GM20431 (cell line): ENCODE measurements around the gene EGR4.

Experiments used
- in situ Hi-C: fragments of 300-500 bp; cut with MseI, MboI; formaldehyde crosslinking; loops from one replicate; pipeline ENCODE4 v1.15.0; 2020; ENCODE audit warnings: low sequenced_read_pairs; ENCODE audit not compliant: unreplicated experiment

EGR4 gene

DNA sequence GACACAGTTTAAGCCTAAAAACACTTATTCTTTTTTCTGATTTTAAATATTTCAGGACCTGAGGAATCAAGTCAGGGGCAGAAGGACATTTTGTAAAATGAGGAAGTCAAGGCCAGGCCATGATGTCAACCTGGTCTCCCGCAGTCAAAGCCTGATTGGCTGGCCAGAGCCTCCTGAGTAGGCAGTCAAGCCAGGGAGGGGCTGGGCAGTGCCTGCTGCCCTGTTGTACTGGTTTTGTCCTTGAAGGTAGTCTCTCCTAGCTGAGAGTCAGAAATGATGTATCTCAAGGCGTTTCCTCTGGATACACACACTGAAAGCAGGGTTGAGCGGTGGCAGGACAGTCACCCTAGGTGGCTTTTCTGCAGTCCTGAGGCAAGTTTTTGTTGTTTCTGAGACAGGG, 39.4 kb downstream of the EGR4 start:
- in situ Hi-C loops, result no loop called here

GRCh38 chr2:73253400-73253799, 39.9 kb downstream of the EGR4 start:
- in situ Hi-C loops, result no loop called here

DNA sequence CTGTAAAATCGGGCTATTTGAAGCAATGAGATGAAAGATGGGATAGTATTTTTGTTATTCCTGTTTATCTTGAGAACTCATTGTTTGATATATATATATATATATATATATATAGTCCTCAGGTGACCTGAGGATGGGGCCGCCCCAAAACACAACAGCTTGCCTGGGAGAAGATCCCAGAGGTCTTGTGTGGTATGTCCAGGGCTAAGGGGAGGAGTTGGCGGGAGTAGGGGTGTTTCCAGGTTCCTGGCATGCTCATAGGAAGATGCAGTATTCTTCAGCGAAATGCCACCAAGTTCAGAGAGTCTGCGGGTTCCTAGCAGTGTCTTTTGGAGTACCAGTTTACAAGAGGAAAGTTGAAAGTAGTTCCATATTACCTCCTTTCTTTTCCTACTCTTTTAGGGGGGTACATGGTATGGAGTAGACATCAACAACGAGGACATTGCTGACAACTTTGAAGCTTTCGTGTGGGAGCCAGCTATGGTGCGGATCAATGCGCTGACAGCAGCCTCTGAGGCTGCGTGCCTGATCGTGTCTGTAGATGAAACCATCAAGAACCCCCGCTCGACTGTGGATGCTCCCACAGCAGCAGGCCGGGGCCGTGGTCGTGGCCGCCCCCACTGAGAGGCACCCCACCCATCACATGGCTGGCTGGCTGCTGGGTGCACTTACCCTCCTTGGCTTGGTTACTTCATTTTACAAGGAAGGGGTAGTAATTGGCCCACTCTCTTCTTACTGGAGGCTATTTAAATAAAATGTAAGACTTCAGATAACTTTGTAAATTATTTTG, 40.9 kb downstream of the EGR4 start:
- in situ Hi-C loops, result no loop called here

DNA sequence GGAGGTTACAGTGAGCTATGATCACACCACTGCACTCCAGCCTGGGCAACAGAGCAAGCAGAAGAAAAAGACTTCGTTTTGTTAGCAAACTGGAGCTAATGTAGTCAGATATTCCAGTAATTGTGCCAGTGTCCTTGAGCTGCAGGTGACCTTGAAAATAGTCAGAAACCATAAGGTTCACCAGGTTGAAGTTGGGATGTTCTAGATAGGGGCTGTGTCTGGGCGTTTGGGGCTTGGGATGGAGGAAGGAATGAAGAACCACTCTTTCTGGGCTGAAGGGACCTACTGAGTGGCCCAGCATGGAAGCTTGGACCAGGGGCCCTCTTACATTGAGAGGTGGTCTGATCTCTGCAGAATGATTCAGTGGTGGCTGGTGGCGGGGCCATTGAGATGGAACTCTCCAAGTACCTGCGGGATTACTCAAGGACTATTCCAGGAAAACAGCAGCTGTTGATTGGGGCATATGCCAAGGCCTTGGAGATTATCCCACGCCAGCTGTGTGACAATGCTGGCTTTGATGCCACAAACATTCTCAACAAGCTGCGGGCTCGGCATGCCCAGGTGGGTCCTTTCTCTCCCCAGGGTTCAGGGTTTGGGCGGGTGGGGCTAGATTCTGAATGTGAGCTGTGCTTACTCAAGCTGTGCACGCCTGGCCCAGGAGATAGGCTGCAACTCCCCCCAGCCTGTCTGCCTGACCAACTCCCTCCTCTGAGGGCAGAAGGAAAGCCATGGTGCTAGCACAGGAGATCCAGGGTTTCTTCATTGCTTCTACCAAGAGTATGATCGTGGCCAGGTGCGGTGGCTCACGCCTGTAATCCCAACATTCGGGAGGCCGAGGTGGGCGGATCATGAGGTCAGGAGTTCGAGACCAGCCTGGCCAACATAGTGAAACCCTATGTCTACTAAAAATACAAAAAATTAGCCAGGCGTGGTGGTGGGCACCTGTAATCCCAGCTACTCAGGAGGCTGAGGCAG, 42.2 kb downstream of the EGR4 start:
- in situ Hi-C loops, result no loop called here

GRCh38 chr2:73249636-73250035, 43.7 kb downstream of the EGR4 start:
- in situ Hi-C loops, result no loop called here

- in situ Hi-C loops, result no loop called here
These were observed 46.5 kb downstream of the EGR4 start for GRCh38 chr2:73246850-73247249.

- in situ Hi-C loops, result no loop called here
These were observed 48.8 kb downstream of the EGR4 start for GRCh38 chr2:73244580-73244979.

DNA sequence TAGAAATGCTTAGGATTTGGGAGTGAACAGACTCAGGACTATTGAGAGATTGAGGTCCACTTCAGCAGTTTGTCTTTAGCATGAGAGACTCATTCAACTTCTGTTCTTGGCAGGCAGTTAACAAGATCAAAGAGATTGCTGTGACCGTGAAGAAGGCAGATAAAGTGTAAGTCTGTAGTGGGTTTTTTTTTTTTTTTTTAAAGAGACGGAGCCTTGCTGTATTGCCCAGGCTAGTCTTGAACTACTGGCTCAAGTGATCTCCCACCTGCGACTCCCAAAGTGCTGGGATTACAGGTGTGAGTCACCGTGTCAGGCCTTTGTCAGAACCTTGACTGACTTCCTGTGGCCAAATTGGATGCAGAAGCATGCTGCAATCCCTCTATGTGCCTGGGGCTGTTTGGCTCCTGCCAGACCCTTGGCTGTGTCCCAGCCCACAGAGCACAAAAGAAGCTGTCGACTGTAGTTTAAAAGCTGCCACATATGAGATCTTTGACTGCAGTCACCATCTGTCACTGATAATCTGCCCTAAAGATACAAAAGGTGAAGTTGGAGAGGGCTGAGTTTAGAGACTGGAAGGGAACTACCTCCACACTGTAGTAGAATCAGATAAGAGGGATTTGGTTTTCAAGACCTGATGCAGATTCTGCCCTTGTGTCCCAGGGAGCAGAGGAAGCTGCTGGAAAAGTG, 49.3 kb downstream of the EGR4 start:
- in situ Hi-C loops, result no loop called here
